C4-2B (cell line): Measurements from ENCODE around the gene C17orf58.
A peak's percentile ranks its signal among the peaks of the same experiment; 100 is the strongest.

Source experiments
- H3K27ac ChIP-seq: fragments of 450-650 bp; 2 replicates; pipeline ENCODE4 v1.5.1; 2017
- CTCF ChIP-seq: fragments of 450-650 bp; conservative IDR thresholded peaks from 2 replicates; pipeline ENCODE4 v1.5.1; 2017; ENCODE audit warnings: mild to moderate bottlenecking
- ZFX ChIP-seq: fragments of 450-650 bp; IDR thresholded peaks from 2 replicates; pipeline ENCODE4 v1.6.1; 2017

The C17orf58 gene

DNA sequence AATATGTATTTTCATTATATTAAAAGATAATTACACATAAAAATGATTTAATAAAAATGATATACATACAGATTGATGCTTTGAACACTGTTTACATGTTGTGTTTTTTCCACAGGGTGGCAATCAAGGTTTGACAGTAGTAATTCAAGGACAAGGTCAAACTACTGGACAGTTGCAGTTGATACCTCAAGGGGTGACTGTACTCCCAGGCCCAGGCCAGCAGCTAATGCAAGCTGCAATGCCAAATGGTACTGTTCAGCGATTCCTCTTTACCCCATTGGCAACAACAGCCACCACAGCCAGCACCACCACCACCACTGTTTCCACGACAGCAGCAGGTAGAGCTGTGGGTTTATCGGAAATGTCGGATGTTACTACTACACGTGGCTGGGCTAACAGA, 52.2 kb downstream of the C17orf58 start:
- no peak for TF ChIP-seq ZFX
- no peak for TF ChIP-seq CTCF
- no peak overlapping the region for H3K27ac ChIP-seq

DNA sequence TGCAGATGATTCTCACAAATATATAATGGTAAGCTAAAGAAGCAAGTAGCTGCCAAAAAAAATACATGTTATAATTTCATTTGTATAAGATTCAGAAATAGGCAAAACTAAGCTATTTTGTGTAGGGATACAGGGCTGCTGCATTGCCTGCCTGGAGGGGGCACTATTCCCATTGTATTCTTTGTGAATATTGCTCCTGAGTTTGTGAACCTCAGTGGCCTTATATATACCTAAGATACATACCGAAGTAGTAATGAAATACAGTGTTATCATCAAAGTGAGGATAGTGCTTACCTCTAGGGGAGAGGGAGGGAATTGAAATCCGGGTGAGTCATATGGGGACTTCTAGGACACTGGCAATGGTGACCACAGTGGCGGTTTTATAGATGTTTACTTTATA, 53.5 kb downstream of the C17orf58 start:
- H3K27ac ChIP-seq = no peak overlapping the region
- TF ChIP-seq CTCF (peak; percentile 74), ZFX (no peak)
